Neural cell (in vitro differentiated cells): ENCODE data around the gene IFFO2. TPM values are rescaled to one million over a fixed set of nuclear protein-coding genes. Genes with fewer than 3 reads are reported as not detected.

Experiments
- H2AFZ ChIP-seq: fragments of 200-600, 300-800 bp; sonication (generic), shearing (Covaris generic); 2 replicates; pipeline ENCODE4 v1.6.0; 2014; ENCODE audit warnings: low read depth, mild to moderate bottlenecking, antibody characterized with exemption, low read length, moderate library complexity
- H3F3A ChIP-seq: fragments of 200-600 bp; shearing (Covaris generic); 2 replicates; pipeline ENCODE4 v1.6.1; 2016; ENCODE audit warnings: mild to moderate bottlenecking, moderate library complexity, mixed read lengths, antibody characterized with exemption, low read length; ENCODE audit not compliant: insufficient read depth, poor library complexity, severe bottlenecking
- H3K27ac ChIP-seq: fragments of 200-600, 300-800 bp; sonication (generic), shearing (Covaris generic); 2 replicates; pipeline ENCODE4 v1.5.1; 2014; ENCODE audit warnings: mild to moderate bottlenecking, low read length, moderate library complexity
- H3K27me3 ChIP-seq: fragments of 300-800, 200-600 bp; sonication (generic), shearing (Covaris generic); 2 replicates; pipeline ENCODE4 v1.6.0; 2014; ENCODE audit warnings: mild to moderate bottlenecking, low read depth, low read length, moderate library complexity; ENCODE audit not compliant: insufficient read depth
- H3K36me3 ChIP-seq: fragments of 300-800, 200-600 bp; sonication (generic), shearing (Covaris generic); 2 replicates; pipeline ENCODE4 v1.5.1; 2014; ENCODE audit warnings: mild to moderate bottlenecking, antibody characterized with exemption, low read length, moderate library complexity; ENCODE audit not compliant: insufficient read depth
- H3K4me2 ChIP-seq: fragments of 300-800, 200-600 bp; sonication (generic), shearing (Covaris generic); 2 replicates; pipeline ENCODE4 v1.6.0; 2014; ENCODE audit warnings: mild to moderate bottlenecking, low read length
- H3K4me3 ChIP-seq: fragments of 300-800, 200-600 bp; sonication (generic), shearing (Covaris generic); 2 replicates; pipeline ENCODE4 v1.5.1; 2014; ENCODE audit warnings: mild to moderate bottlenecking, low read length, moderate library complexity
- H3K79me2 ChIP-seq: fragments of 200-600 bp; shearing (Covaris generic); replicated peaks from 2 replicates; pipeline ENCODE4 v1.6.0; 2014; ENCODE audit warnings: mild to moderate bottlenecking, low read length, moderate library complexity; ENCODE audit not compliant: insufficient read depth
- H3K9ac ChIP-seq: fragments of 300-800, 200-600 bp; sonication (generic), shearing (Covaris generic); 2 replicates; pipeline ENCODE4 v1.6.1; 2016; ENCODE audit warnings: mild to moderate bottlenecking, low read length, mixed read lengths
- H3K9me2 ChIP-seq: fragments of 200-600 bp; shearing (Covaris generic); 2 replicates; pipeline ENCODE4 v1.6.1; 2016; ENCODE audit warnings: mild to moderate bottlenecking, low read length, mixed read lengths; ENCODE audit not compliant: insufficient read depth
- H3K9me3 ChIP-seq: fragments of 200-600, 300-800 bp; sonication (generic), shearing (Covaris generic); 2 replicates; pipeline ENCODE4 v1.6.1; 2016; ENCODE audit warnings: mild to moderate bottlenecking, mixed run types, low read length, moderate library complexity, mixed read lengths
- H4K20me1 ChIP-seq: fragments of 200-600 bp; shearing (Covaris generic); 2 replicates; pipeline ENCODE4 v1.6.1; 2016; ENCODE audit warnings: mild to moderate bottlenecking, mixed run types; ENCODE audit not compliant: insufficient read depth
- EP300 ChIP-seq: fragments of 450-650 bp; conservative IDR thresholded peaks from 2 replicates; pipeline ENCODE4 v1.6.1; 2014; ENCODE audit warnings: antibody characterized with exemption, mild to moderate bottlenecking, moderate library complexity; ENCODE audit not compliant: poor library complexity, severe bottlenecking
- EZH2 ChIP-seq: fragments of 200-600, 300-800 bp; shearing (Covaris generic), sonication (generic); IDR thresholded peaks from 2 replicates; pipeline ENCODE4 v1.6.1; 2014; ENCODE audit warnings: antibody characterized with exemption, low read length, borderline replicate concordance, mild to moderate bottlenecking; ENCODE audit not compliant: insufficient read depth, poor library complexity, severe bottlenecking
- MXI1 ChIP-seq: fragments of 450-650 bp; conservative IDR thresholded peaks from 2 replicates; pipeline ENCODE4 v1.6.1; 2014; ENCODE audit warnings: antibody characterized with exemption, mild to moderate bottlenecking; ENCODE audit not compliant: poor library complexity, severe bottlenecking
- POLR2AphosphoS5 ChIP-seq: IDR thresholded peaks from 2 replicates; pipeline ENCODE4 v1.6.1; 2012
- RAD21 ChIP-seq: fragments of 450-650 bp; conservative IDR thresholded peaks from 2 replicates; pipeline ENCODE4 v1.6.1; 2014; ENCODE audit warnings: antibody characterized with exemption, mild to moderate bottlenecking, moderate library complexity
- SMC3 ChIP-seq: fragments of 450-650 bp; conservative IDR thresholded peaks from 2 replicates; pipeline ENCODE4 v1.6.1; 2014; ENCODE audit warnings: antibody characterized with exemption, mild to moderate bottlenecking, moderate library complexity; ENCODE audit not compliant: poor library complexity
- TAF1 ChIP-seq: IDR thresholded peaks from 2 replicates; pipeline ENCODE4 v1.6.1; 2012; ENCODE audit warnings: low read depth
- polyA plus RNA-seq: library from polyadenylated mRNA; depleted of rRNA; stranded (reverse); fragments of >200 nt; gene quantifications from 2 replicates; pipeline ENCODE4 v1.2.3, GENCODE V29; 2014
- TF ChIP-seq, protein P1 (sequence below): IDR thresholded peaks from 2 replicates; pipeline ENCODE4 v1.6.1; 2012; ENCODE audit warnings: borderline replicate concordance
- TF ChIP-seq, protein P2 (sequence below): fragments of 450-650 bp; IDR thresholded peaks from 2 replicates; pipeline ENCODE4 v1.5.1; 2014; ENCODE audit warnings: antibody characterized with exemption, mild to moderate bottlenecking, moderate library complexity; ENCODE audit not compliant: poor library complexity, severe bottlenecking

The IFFO2 gene
- polyA plus RNA-seq, 1 donor from 2014 or later = 2.6 TPM

DNA sequence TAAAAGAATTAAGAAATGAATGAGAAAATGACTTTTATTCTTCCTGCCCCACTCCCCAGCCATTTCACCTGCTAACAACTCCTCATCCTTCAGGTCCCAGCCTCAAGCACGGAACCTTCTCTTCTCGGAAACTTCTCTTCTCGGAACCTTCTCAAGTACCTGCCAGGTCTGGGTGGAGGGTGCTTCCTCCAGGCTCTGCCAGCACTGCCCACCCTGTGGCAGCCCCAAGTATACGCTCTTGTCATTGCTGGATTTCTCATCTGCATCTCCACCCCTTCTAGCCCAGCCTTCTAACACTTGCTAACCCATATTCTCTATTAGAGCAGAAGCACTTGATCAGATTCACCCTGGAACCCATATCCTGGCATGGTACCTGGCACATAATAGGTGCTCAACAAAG lies 3.9 kb upstream of the IFFO2 start:
- no peaks in the 10 kb centered on the region for H4K20me1 ChIP-seq
- no peak overlapping the region for H2AFZ ChIP-seq
- H3K4me2 ChIP-seq = no peak overlapping the region
- no peaks in the 10 kb centered on the region for H3K27me3 ChIP-seq
- H3K27ac ChIP-seq = no peak overlapping the region
- TF ChIP-seq MXI1 (no peak), EP300 (no peak), EZH2 (no peak), POLR2AphosphoS5 (no peak), TAF1 (no peak), SMC3 (no peak), RAD21 (no peak)
- TF ChIP-seq, protein P1, sequence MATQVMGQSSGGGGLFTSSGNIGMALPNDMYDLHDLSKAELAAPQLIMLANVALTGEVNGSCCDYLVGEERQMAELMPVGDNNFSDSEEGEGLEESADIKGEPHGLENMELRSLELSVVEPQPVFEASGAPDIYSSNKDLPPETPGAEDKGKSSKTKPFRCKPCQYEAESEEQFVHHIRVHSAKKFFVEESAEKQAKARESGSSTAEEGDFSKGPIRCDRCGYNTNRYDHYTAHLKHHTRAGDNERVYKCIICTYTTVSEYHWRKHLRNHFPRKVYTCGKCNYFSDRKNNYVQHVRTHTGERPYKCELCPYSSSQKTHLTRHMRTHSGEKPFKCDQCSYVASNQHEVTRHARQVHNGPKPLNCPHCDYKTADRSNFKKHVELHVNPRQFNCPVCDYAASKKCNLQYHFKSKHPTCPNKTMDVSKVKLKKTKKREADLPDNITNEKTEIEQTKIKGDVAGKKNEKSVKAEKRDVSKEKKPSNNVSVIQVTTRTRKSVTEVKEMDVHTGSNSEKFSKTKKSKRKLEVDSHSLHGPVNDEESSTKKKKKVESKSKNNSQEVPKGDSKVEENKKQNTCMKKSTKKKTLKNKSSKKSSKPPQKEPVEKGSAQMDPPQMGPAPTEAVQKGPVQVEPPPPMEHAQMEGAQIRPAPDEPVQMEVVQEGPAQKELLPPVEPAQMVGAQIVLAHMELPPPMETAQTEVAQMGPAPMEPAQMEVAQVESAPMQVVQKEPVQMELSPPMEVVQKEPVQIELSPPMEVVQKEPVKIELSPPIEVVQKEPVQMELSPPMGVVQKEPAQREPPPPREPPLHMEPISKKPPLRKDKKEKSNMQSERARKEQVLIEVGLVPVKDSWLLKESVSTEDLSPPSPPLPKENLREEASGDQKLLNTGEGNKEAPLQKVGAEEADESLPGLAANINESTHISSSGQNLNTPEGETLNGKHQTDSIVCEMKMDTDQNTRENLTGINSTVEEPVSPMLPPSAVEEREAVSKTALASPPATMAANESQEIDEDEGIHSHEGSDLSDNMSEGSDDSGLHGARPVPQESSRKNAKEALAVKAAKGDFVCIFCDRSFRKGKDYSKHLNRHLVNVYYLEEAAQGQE = no peak
- TF ChIP-seq, protein P2, sequence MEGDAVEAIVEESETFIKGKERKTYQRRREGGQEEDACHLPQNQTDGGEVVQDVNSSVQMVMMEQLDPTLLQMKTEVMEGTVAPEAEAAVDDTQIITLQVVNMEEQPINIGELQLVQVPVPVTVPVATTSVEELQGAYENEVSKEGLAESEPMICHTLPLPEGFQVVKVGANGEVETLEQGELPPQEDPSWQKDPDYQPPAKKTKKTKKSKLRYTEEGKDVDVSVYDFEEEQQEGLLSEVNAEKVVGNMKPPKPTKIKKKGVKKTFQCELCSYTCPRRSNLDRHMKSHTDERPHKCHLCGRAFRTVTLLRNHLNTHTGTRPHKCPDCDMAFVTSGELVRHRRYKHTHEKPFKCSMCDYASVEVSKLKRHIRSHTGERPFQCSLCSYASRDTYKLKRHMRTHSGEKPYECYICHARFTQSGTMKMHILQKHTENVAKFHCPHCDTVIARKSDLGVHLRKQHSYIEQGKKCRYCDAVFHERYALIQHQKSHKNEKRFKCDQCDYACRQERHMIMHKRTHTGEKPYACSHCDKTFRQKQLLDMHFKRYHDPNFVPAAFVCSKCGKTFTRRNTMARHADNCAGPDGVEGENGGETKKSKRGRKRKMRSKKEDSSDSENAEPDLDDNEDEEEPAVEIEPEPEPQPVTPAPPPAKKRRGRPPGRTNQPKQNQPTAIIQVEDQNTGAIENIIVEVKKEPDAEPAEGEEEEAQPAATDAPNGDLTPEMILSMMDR = no peak
- H3K9me2 ChIP-seq = no peaks in the 10 kb centered on the region
- no peaks in the 10 kb centered on the region for H3F3A ChIP-seq
- H3K36me3 ChIP-seq = no peaks in the 10 kb centered on the region
- no peaks in the 10 kb centered on the region for H3K9me3 ChIP-seq
- H3K4me3 ChIP-seq = no peak overlapping the region
- no peaks in the 10 kb centered on the region for H3K79me2 ChIP-seq
- no peak overlapping the region for H3K9ac ChIP-seq

DNA sequence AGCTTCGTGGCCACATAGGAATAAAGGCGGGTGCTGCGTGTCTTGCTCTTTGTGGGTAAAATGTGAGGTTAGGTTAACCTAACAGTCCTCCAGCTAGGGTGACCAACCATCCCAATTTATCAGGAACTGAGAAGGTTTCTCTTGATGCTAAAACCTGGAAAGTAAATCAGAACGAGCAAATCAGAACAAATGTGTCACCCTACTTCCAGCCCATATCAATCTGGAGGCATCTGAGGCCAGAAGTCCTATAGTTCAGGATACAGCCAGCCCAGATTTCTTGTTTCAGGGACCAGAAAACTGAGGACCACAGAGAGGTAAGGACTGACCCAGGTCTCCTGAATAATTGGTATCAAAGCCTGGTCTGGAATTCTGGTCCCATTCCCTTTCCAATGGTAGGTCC lies 3.1 kb upstream of the IFFO2 start:
- Histone ChIP-seq H3K27me3 (peaks cover 5% of the 10 kb centered on the region), H3K27ac (no peak overlapping the region), H3K4me3 (no peak overlapping the region), H4K20me1 (no peaks in the 10 kb centered on the region), H2AFZ (no peak overlapping the region), H3K36me3 (no peaks in the 10 kb centered on the region), H3K9me3 (no peaks in the 10 kb centered on the region), H3K4me2 (no peak overlapping the region), H3K9me2 (no peaks in the 10 kb centered on the region), H3K9ac (no peak overlapping the region), H3K79me2 (peaks cover 4% of the 10 kb centered on the region), H3F3A (no peaks in the 10 kb centered on the region)
- TF ChIP-seq SMC3 (no peak), EZH2 (no peak), EP300 (no peak), MXI1 (no peak)
